ENCODE data around the gene LRRC63. TPM values are rescaled to one million over a fixed set of nuclear protein-coding genes. Genes with fewer than 3 reads are reported as not detected.
A peak's percentile ranks its signal among the peaks of the same experiment; 100 is the strongest.
"Not testable (repeated sequence)": the region's sequence is repeated elsewhere in the genome, so short reads cannot be mapped to it uniquely, and the experiment has no call there.

Gene LRRC63
- total RNA-seq, 1 donor from 2014 or later, result 0.10 TPM

GRCh38 chr13:46181840-46182490, 29.8 kb upstream of the LRRC63 start, which contains the start of gene LCP1:
LCP1 (minus strand) TSS chr13:46182177; CDS start chr13:46159662, 22,515 bp downstream.
- no peak for DNase-seq

- no peak for DNase-seq
Measured at GRCh38 chr13:46182491-46182877, 29.2 kb upstream of the LRRC63 start.

GRCh38 chr13:46183018-46183946, 28.4 kb upstream of the LRRC63 start:
- no peak for DNase-seq

- DNase-seq, result no peak
Measured at GRCh38 chr13:46184277-46184699, 27.4 kb upstream of the LRRC63 start.

- DNase-seq, result no peak
Measured at GRCh38 chr13:46185634-46186033, 26.1 kb upstream of the LRRC63 start.

- DNase-seq, result no peak
Measured at GRCh38 chr13:46192412-46192811, 19.3 kb upstream of the LRRC63 start.

- no peak for DNase-seq
Measured at GRCh38 chr13:46195016-46195415, 16.7 kb upstream of the LRRC63 start.

GRCh38 chr13:46197299-46198048, 14.3 kb upstream of the LRRC63 start:
- peak; percentile 36 for DNase-seq

GRCh38 chr13:46198696-46199193, 13.0 kb upstream of the LRRC63 start:
- DNase-seq, result no peak

- DNase-seq, result no peak
Measured at GRCh38 chr13:46202188-46202795, 9.4 kb upstream of the LRRC63 start.

- DNase-seq, result no peak
Measured at GRCh38 chr13:46202966-46203365, 8.8 kb upstream of the LRRC63 start.

- no peak for DNase-seq
Measured at GRCh38 chr13:46206143-46206542, 5.6 kb upstream of the LRRC63 start.

GRCh38 chr13:46207828-46208227, 3.9 kb upstream of the LRRC63 start:
- no peak for DNase-seq

- no peak for DNase-seq
Measured at GRCh38 chr13:46210362-46211083, 1.2 kb upstream of the LRRC63 start.

GRCh38 chr13:46211116-46211482, 629 bp upstream of the LRRC63 start:
- no peak for DNase-seq

- no peak for DNase-seq
Measured at GRCh38 chr13:46213242-46213641, 1.5 kb downstream of the LRRC63 start.

- not testable (repeated sequence) for DNase-seq
Measured at GRCh38 chr13:46214741-46215140, 3.0 kb downstream of the LRRC63 start.

GRCh38 chr13:46220234-46220633, 8.5 kb downstream of the LRRC63 start:
- DNase-seq, result not testable (repeated sequence)

- DNase-seq, result no peak
Measured at GRCh38 chr13:46229251-46229650, 17.5 kb downstream of the LRRC63 start.

GRCh38 chr13:46232281-46232680, 20.6 kb downstream of the LRRC63 start:
- no peak for DNase-seq

GRCh38 chr13:46235286-46235685, 23.6 kb downstream of the LRRC63 start:
- no peak for DNase-seq

All from skin of body (tissue), 2 donors.